NCI-H2081 (cell line): ENCODE measurements around the gene ROMO1.
"Not testable (repeated sequence)": the region's sequence is repeated elsewhere in the genome, so short reads cannot be mapped to it uniquely, and the experiment has no call there.

Source experiments
- DNase-seq, 2 experiments: peaks; one replicate each; lab custom pipeline; 2025; lab: John Stamatoyannopoulos, UW

ROMO1 gene

GRCh38 chr20:35711588-35712209, 12.5 kb downstream of the ROMO1 start:
- no peak for DNase-seq

- not testable (repeated sequence) for DNase-seq
These were observed 13.9 kb downstream of the ROMO1 start for GRCh38 chr20:35713120-35713519.

GRCh38 chr20:35714127-35714526, 14.9 kb downstream of the ROMO1 start:
- no peak for DNase-seq

- no peak for DNase-seq
These were observed 16.4 kb downstream of the ROMO1 start for GRCh38 chr20:35715652-35716051.

GRCh38 chr20:35716330-35716729, 17.1 kb downstream of the ROMO1 start:
- DNase-seq, result no peak

- DNase-seq, result not testable (repeated sequence)
These were observed 19.1 kb downstream of the ROMO1 start for GRCh38 chr20:35718321-35718720.

- no peak for DNase-seq
These were observed 19.9 kb downstream of the ROMO1 start for GRCh38 chr20:35718972-35719635.

- no peak for DNase-seq
These were observed 20.5 kb downstream of the ROMO1 start for GRCh38 chr20:35719717-35720116.

GRCh38 chr20:35720165-35721123, 21.2 kb downstream of the ROMO1 start:
- DNase-seq, result no peak

GRCh38 chr20:35721219-35721618, 22.0 kb downstream of the ROMO1 start:
- DNase-seq, result no peak

- DNase-seq, result no peak
These were observed 22.4 kb downstream of the ROMO1 start for GRCh38 chr20:35721621-35722020.

- not testable (repeated sequence) for DNase-seq
These were observed 24.1 kb downstream of the ROMO1 start for GRCh38 chr20:35723275-35723639.

GRCh38 chr20:35723652-35724320, 24.6 kb downstream of the ROMO1 start:
- not testable (repeated sequence) for DNase-seq

- no peak for DNase-seq
These were observed 25.4 kb downstream of the ROMO1 start for GRCh38 chr20:35724321-35725230.

GRCh38 chr20:35726842-35727711, 27.9 kb downstream of the ROMO1 start:
- no peak for DNase-seq

GRCh38 chr20:35729283-35729807, 30.1 kb downstream of the ROMO1 start:
- DNase-seq, result no peak

GRCh38 chr20:35729836-35730582, 30.8 kb downstream of the ROMO1 start:
- no peak for DNase-seq

- DNase-seq, result no peak
These were observed 31.6 kb downstream of the ROMO1 start for GRCh38 chr20:35730583-35731468.
